ENCODE measurements around the gene SCO2. TPM values are rescaled to one million over a fixed set of nuclear protein-coding genes. Genes with fewer than 3 reads are reported as not detected.

The SCO2 gene
- total and polyA plus RNA-seq, 2 of the 4 experiments (the other 2 are of a cell fraction): 1.3 to 1.9 TPM

GRCh38 chr22:50522208-50522805, 3.1 kb downstream of the SCO2 start:
- Histone ChIP-seq H3K4ac (ENCODE audit: low read depth, low read length) (no peak overlapping the region), H3K36me3 (ENCODE audit: control insufficient read depth, insufficient read depth, low read length) (peaks cover 43% of the 10 kb centered on the region), H2BK15ac (ENCODE audit: low read depth, low read length) (no peak overlapping the region), H3K14ac (replicated peaks; ENCODE audit: low read depth, low read length) (no peak overlapping the region), H3K56ac (ENCODE audit: extremely low read depth, insufficient read depth, low read length) (no peak overlapping the region), H3K27ac (ENCODE audit: insufficient read depth, low read length) (no peak overlapping the region), H3K27me3 (ENCODE audit: control insufficient read depth, insufficient read depth, low read length) (no peaks in the 10 kb centered on the region), H3K9me3 (ENCODE audit: control insufficient read depth, insufficient read depth, low read length) (no peaks in the 10 kb centered on the region), H4K20me1 (ENCODE audit: insufficient read depth, low read length) (peaks cover 19% of the 10 kb centered on the region), H2AK5ac (ENCODE audit: low read depth, low read length) (no peak overlapping the region), H4K5ac (ENCODE audit: low read depth, low read length) (no peak overlapping the region), H3K9ac (ENCODE audit: low read depth, low read length) (no peak overlapping the region), H2BK20ac (ENCODE audit: low read depth, low read length) (no peak overlapping the region), H3K23ac (ENCODE audit: low read depth, low read length) (no peak overlapping the region), H3K18ac (ENCODE audit: low read depth, low read length) (no peak overlapping the region), H2BK5ac (ENCODE audit: low read depth, low read length, poor library complexity, severe bottlenecking) (no peak overlapping the region), H3K79me1 (ENCODE audit: low read depth in 1 of 2, low read length in 2 of 2) (peaks cover 8 to 42% of the 10 kb centered on the region in 2 experiments), H3K4me1 (ENCODE audit: control insufficient read depth, insufficient read depth, low read length) (peaks cover 12% of the 10 kb centered on the region), H3K4me3 (ENCODE audit: insufficient read depth, low read depth, low read length) (no peak overlapping the region), H2AFZ (replicated peaks; ENCODE audit: low read length, poor library complexity) (no peak overlapping the region), H2AK9ac (replicated peaks; ENCODE audit: low read depth, low read length, poor library complexity) (peak overlapping the region; percentile 55), H3K9me1 (ENCODE audit: insufficient read depth, low read length) (peaks cover 10% of the 10 kb centered on the region), H4K91ac (ENCODE audit: insufficient read depth, low read depth, low read length) (no peak overlapping the region), H3K4me2 (ENCODE audit: low read depth, low read length) (no peak overlapping the region), H2BK120ac (ENCODE audit: low read depth, low read length) (no peak overlapping the region), H4K8ac (ENCODE audit: low read depth in 2 of 2, low read length in 2 of 2) (no peak overlapping the region)
- intact Hi-C loops (cut with micrococcal nuclease): no loop called here
- CTCF ChIA-PET: no interaction called here
- POLR2A ChIA-PET (ENCODE audit: unreplicated experiment): interaction anchor here (1.0 kb wide), 1 partner anchor 8 kb away, joined by 3 read pairs; no protein-coding TSS in a partner anchor
- TF ChIP-seq MXI1 (IDR thresholded peaks at IDR 0.05; ENCODE audit: borderline replicate concordance, low read depth, low read length): no peak
- TF ChIP-seq POLR2A (IDR thresholded peaks at IDR 0.05; ENCODE audit: low read depth, low read length): no peak
- no peak for TF ChIP-seq FOS (IDR thresholded peaks at IDR 0.05; ENCODE audit: low read depth, low read length)
- no peak for TF ChIP-seq MAFK (IDR thresholded peaks at IDR 0.05; ENCODE audit: low read depth, low read length)
- TF ChIP-seq SMC3 (IDR thresholded peaks at IDR 0.05; ENCODE audit: low read depth, low read length): no peak
- no peak for TF ChIP-seq CEBPB (IDR thresholded peaks at IDR 0.05; ENCODE audit: low read depth, low read length)
- no peak for TF ChIP-seq NFE2L2 (IDR thresholded peaks at IDR 0.05; ENCODE audit: low read depth, low read length)
- TF ChIP-seq MAZ (IDR thresholded peaks at IDR 0.05; ENCODE audit: borderline replicate concordance, low read depth, low read length): no peak
- TF ChIP-seq RFX5 (IDR thresholded peaks at IDR 0.05; ENCODE audit: low read depth, low read length): no peak
- TF ChIP-seq CTCF (conservative IDR thresholded peaks at IDR 0.05; ENCODE audit: low read depth, low read length): no peak
- no peak for TF ChIP-seq ELK1 (IDR thresholded peaks at IDR 0.05; ENCODE audit: borderline replicate concordance, low read depth, low read length)
- no peak for TF ChIP-seq USF2 (IDR thresholded peaks at IDR 0.05; ENCODE audit: low read depth, low read length)
- TF ChIP-seq RAD21 (IDR thresholded peaks at IDR 0.05; ENCODE audit: low read length): no peak
- TF ChIP-seq BHLHE40 (IDR thresholded peaks at IDR 0.05; ENCODE audit: low read depth, low read length): no peak
- TF ChIP-seq CHD1 (IDR thresholded peaks at IDR 0.05; ENCODE audit: low read depth, low read length): no peak
- no peak for TF ChIP-seq RCOR1 (IDR thresholded peaks at IDR 0.05; ENCODE audit: insufficient replicate concordance, low read length)
- no peak for DNase-seq
- ATAC-seq (ENCODE audit: low read depth): no peak
- dilution Hi-C loops (cut with HindIII; ENCODE audit: low sequenced_read_pairs, unreplicated experiment): no loop called here
- in situ Hi-C loops (cut with MboI; ENCODE audit: low sequenced_read_pairs): no loop called here
- WGBS, 2 experiments (ENCODE audit: extremely low coverage in 2 of 2, insufficient read length in 1 of 2): 100% methylated on average over 1 of the region's 15 CpGs; no CpG with 5 or more reads in 1 of the 2 experiments
- no TSS peak for BruUV-seq (replicated peaks)
